ENCODE data around the gene SYT7.

SYT7 gene

GRCh38 chr11:61474013-61474643 is 106.7 kb downstream of the SYT7 start:
- TF ChIP-seq FOXP2 (optimal IDR thresholded peaks at IDR 0.05; ENCODE audit: borderline replicate concordance, extremely low read depth, extremely low read length, insufficient read depth) = no peak
- TF ChIP-seq TAF1 (IDR thresholded peaks at IDR 0.05; ENCODE audit: borderline replicate concordance, insufficient read depth, low read length) = no peak
- no peak for TF ChIP-seq SIN3A (IDR thresholded peaks at IDR 0.05; ENCODE audit: borderline replicate concordance, insufficient read depth, low read length)
- no peak for TF ChIP-seq POLR2AphosphoS5 (IDR thresholded peaks at IDR 0.05; ENCODE audit: low read depth, low read length)
- TF ChIP-seq REST (IDR thresholded peaks at IDR 0.05; ENCODE audit: insufficient read depth in 1 of 2, low read depth in 2 of 2, low read length in 2 of 2) = no peak

GRCh38 chr11:61473370-61474012 is 107.4 kb downstream of the SYT7 start:
- no peak for TF ChIP-seq POLR2AphosphoS5 (IDR thresholded peaks at IDR 0.05; ENCODE audit: low read depth, low read length)
- no peak for TF ChIP-seq TAF1 (IDR thresholded peaks at IDR 0.05; ENCODE audit: borderline replicate concordance, insufficient read depth, low read length)

GRCh38 chr11:61472868-61473267 is 108.0 kb downstream of the SYT7 start:
- TF ChIP-seq TAF1 (IDR thresholded peaks at IDR 0.05; ENCODE audit: borderline replicate concordance, insufficient read depth, low read length) (no peak), POLR2AphosphoS5 (IDR thresholded peaks at IDR 0.05; ENCODE audit: low read depth, low read length) (no peak), FOXP2 (optimal IDR thresholded peaks at IDR 0.05; ENCODE audit: borderline replicate concordance, extremely low read depth, extremely low read length, insufficient read depth) (no peak), REST (IDR thresholded peaks at IDR 0.05; ENCODE audit: insufficient read depth in 1 of 2, low read depth in 2 of 2, low read length in 2 of 2) (no peak), SIN3A (IDR thresholded peaks at IDR 0.05; ENCODE audit: borderline replicate concordance, insufficient read depth, low read length) (no peak)

- TF ChIP-seq POLR2AphosphoS5 (IDR thresholded peaks at IDR 0.05; ENCODE audit: low read depth, low read length) (no peak), TAF1 (IDR thresholded peaks at IDR 0.05; ENCODE audit: borderline replicate concordance, insufficient read depth, low read length) (no peak), FOXP2 (optimal IDR thresholded peaks at IDR 0.05; ENCODE audit: borderline replicate concordance, extremely low read depth, extremely low read length, insufficient read depth) (no peak), REST (IDR thresholded peaks at IDR 0.05; ENCODE audit: insufficient read depth in 1 of 2, low read depth in 2 of 2, low read length in 2 of 2) (no peak), SIN3A (IDR thresholded peaks at IDR 0.05; ENCODE audit: borderline replicate concordance, insufficient read depth, low read length) (no peak)
Observed at GRCh38 chr11:61472282-61472681, 108.6 kb downstream of the SYT7 start.

- TF ChIP-seq FOXP2 (optimal IDR thresholded peaks at IDR 0.05; ENCODE audit: borderline replicate concordance, extremely low read depth, extremely low read length, insufficient read depth) = no peak
Observed at GRCh38 chr11:61468002-61468401, 112.9 kb downstream of the SYT7 start.

All from PFSK-1 (cell line).